Body of pancreas (tissue), 4 donors: Measurements from ENCODE around the gene SLC28A3.

Source experiments
- POLR2A ChIP-seq, 3 donors: fragments of 450-650 bp; IDR thresholded peaks; one replicate each; pipeline ENCODE4 v1.6.1; 2016; ENCODE audit warnings: antibody characterized with exemption in 3 of 3, mild to moderate bottlenecking in 2 of 3
- TF ChIP-seq, protein P1 (sequence below), 7 experiments: fragments of 450-650 bp in 4 of 7; fragments of 200-600 bp in 3 of 7; sonication (generic) in 3 of 7; IDR thresholded peaks; one replicate each; pipeline ENCODE4 v1.5.1; 2016 to 2019; ENCODE audit warnings: antibody characterized with exemption in 7 of 7

GRCh38 chr9:84318981-84319380, 21.6 kb downstream of the SLC28A3 start:
- TF ChIP-seq, protein P1, sequence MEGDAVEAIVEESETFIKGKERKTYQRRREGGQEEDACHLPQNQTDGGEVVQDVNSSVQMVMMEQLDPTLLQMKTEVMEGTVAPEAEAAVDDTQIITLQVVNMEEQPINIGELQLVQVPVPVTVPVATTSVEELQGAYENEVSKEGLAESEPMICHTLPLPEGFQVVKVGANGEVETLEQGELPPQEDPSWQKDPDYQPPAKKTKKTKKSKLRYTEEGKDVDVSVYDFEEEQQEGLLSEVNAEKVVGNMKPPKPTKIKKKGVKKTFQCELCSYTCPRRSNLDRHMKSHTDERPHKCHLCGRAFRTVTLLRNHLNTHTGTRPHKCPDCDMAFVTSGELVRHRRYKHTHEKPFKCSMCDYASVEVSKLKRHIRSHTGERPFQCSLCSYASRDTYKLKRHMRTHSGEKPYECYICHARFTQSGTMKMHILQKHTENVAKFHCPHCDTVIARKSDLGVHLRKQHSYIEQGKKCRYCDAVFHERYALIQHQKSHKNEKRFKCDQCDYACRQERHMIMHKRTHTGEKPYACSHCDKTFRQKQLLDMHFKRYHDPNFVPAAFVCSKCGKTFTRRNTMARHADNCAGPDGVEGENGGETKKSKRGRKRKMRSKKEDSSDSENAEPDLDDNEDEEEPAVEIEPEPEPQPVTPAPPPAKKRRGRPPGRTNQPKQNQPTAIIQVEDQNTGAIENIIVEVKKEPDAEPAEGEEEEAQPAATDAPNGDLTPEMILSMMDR (IDR thresholded peaks at IDR 0.05), result no peak
- no peak for TF ChIP-seq POLR2A (IDR thresholded peaks at IDR 0.05)
